ENCODE results near the gene MGLL. TPM values are rescaled to one million over a fixed set of nuclear protein-coding genes. Genes with fewer than 3 reads are reported as not detected.

MGLL gene
- total RNA-seq, 4 donors from 2014 or later: 26.5 to 50.2 (median 43.8) TPM

DNA sequence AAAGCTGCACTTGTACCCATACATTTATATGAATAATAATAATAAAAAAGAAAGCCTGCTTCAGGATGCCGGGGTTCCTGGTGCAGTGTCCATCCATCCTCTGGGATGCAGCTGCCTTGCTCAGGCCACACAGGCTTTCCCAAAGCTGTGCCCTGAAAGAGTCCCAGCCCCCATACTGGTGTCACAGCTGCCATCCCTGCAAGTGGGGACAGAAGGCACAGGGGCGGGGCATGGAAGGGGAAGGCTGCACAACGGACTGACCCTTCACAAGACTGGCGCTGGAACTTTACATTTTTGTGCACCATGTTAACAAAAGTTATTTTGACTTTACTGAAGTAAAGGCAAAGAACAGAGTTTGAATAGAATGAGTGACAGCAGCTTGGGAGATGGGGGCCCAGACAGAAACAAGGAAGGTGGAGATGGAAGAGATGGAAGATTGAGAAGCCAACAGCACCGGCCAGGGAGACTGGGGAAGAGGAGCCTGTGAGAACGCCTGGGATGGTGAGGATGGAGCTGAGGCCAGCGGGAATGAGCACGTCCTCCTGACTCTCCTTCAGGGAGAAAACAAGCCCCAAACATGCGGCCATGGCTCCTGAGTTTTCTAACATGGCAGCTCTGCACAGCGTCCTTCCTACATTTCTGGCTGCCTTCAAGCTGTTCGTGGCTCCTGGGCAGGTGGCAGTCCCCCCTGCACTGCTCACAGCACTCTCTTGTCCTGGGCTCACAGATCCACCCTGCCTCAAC is 76.5 kb downstream of the MGLL start:
- peak overlapping the region; percentile 63 to 86 (median 78) for H3K27ac ChIP-seq
- no peaks in the 10 kb centered on the region for H3K9me3 ChIP-seq
- DNase-seq: no peak
- in situ Hi-C loops (cut with MboI; ENCODE audit: low sequenced_read_pairs in 4 of 4): loop anchor here in 1 of 4 donors (5.0 kb wide), 1 partner anchor 44 kb away; no protein-coding TSS in a partner anchor
- intact Hi-C loops (cut with DNase I; ENCODE audit: low total_unique reads): no loop called here
- H3K4me3 ChIP-seq: peak overlapping the region in 1 of 4 donors; percentile 0
- H3K4me1 ChIP-seq: peaks cover 55 to 59% of the 10 kb centered on the region in 2 donors
- TF ChIP-seq POLR2A (IDR thresholded peaks at IDR 0.05): no peak
- TF ChIP-seq, protein P1, sequence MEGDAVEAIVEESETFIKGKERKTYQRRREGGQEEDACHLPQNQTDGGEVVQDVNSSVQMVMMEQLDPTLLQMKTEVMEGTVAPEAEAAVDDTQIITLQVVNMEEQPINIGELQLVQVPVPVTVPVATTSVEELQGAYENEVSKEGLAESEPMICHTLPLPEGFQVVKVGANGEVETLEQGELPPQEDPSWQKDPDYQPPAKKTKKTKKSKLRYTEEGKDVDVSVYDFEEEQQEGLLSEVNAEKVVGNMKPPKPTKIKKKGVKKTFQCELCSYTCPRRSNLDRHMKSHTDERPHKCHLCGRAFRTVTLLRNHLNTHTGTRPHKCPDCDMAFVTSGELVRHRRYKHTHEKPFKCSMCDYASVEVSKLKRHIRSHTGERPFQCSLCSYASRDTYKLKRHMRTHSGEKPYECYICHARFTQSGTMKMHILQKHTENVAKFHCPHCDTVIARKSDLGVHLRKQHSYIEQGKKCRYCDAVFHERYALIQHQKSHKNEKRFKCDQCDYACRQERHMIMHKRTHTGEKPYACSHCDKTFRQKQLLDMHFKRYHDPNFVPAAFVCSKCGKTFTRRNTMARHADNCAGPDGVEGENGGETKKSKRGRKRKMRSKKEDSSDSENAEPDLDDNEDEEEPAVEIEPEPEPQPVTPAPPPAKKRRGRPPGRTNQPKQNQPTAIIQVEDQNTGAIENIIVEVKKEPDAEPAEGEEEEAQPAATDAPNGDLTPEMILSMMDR (IDR thresholded peaks at IDR 0.05 in 4 of 5, conservative IDR thresholded peaks at IDR 0.05 in 1 of 5): no peak
- H3K36me3 ChIP-seq: no peaks in the 10 kb centered on the region
- no peaks in the 10 kb centered on the region for H3K27me3 ChIP-seq
- no peak for ATAC-seq

DNA sequence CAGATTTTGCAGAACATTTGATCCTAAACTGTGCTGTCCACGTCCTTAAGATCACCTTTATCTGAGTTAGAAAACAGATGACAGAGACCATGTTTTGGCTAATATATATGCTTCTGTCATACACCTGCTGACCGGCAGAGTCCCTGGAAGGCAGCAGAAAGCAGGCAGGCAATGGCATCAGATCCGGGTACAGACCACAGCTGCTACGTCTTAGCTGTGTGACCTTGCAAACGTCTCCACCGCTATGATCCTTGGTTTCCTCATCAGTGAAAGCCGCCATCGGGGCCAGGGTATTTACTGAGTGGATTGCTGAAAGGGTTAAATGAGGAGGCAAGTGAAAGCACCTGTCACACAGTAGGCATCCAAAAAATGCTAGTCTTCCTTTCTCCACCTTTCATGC is 77.4 kb downstream of the MGLL start:
- TF ChIP-seq, protein P1 (IDR thresholded peaks at IDR 0.05 in 4 of 5, conservative IDR thresholded peaks at IDR 0.05 in 1 of 5): no peak
- TF ChIP-seq POLR2A (IDR thresholded peaks at IDR 0.05): no peak
- no peak overlapping the region for H3K4me3 ChIP-seq

DNA sequence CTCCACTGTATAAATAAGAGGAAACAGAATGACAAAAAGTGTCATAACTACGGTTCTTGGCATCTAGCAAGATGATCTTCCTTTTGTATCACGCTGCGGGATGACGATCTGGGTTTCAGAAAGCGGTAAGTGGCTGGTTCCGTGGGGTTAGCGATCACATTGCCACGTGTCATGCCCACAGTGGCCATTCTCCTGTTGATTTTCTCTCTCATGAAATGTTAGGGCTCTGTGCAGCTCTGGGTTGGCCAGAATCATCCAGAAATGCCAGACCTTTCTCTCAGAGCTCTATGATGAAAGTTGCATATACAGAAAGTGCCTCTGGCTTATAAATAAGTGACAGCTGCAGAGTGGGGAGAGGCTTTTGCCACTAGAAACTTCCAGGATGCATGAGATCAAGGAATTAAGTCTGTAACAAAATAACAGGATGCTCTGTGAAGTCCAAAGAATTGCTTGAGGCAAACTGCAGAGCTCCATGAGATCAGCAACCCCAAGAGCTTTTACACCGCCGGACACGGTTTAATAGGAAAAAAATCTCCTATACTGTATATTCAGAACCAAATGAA is 78.0 kb downstream of the MGLL start:
- no peak for TF ChIP-seq POLR2A (IDR thresholded peaks at IDR 0.05)
- TF ChIP-seq, protein P1 (IDR thresholded peaks at IDR 0.05 in 4 of 5, conservative IDR thresholded peaks at IDR 0.05 in 1 of 5): no peak
- ATAC-seq: no peak

More for the DNA sequence above, 77.4 kb downstream of the MGLL start:
- intact Hi-C loops (cut with DNase I; ENCODE audit: low total_unique reads) (no loop called here), in situ Hi-C loops (cut with MboI; ENCODE audit: low sequenced_read_pairs in 4 of 4) (loop anchor here in 1 of 4 donors (5.0 kb wide), 1 partner anchor 43 kb away; no protein-coding TSS in a partner anchor)
- peak overlapping the region; percentile 45 to 86 (median 78) for H3K27ac ChIP-seq
- peaks cover 48 to 49% of the 10 kb centered on the region in 2 donors for H3K4me1 ChIP-seq
- H3K27me3 ChIP-seq: no peaks in the 10 kb centered on the region
- no peak for DNase-seq
- no peaks in the 10 kb centered on the region for H3K36me3 ChIP-seq
- no peak for ATAC-seq
- no peaks in the 10 kb centered on the region for H3K9me3 ChIP-seq

DNA sequence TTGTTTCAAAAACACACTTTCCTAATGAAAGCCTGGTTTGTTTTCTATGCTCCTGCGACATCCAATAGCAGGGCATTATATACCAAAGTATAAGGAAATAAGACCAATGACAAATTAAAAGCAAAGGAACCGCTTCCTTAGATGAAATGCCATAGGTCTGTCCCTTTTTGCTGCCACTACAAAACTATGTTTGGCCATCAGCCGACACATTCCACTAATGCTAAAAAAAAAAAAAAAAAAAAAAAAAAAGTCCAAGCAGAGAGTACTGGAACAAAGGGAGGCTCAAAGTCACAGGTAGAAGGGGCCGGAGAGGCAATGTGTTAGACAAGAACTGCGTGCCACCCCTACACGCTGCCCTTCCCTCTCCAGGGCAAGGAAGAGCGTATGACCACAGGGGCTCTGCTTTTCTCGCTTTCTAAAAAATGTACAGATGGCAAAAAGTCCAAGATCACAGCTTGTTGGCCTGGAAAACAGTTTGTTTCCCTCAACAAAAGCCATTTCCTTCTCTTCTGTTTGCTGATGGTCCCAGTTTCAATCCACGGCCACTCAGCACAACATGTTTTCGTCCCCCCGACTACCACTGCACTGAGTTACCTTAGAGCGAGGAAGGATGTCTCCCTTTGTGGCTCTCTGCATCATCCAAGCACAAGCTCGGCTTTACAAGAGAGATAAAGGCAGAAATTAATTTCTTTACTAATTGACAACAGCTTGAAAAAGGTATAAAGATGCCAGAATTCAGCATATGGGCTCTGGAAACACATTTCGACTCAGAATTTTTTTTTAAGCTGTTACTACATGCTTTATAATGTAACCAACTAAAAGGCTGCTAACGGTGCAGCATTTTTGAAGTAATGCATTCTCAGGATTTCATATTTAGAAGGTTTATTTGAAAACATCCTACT is 78.7 kb downstream of the MGLL start:
- Histone ChIP-seq H3K4me1 (peaks cover 39 to 48% of the 10 kb centered on the region in 2 donors), H3K27me3 (no peaks in the 10 kb centered on the region), H3K27ac (peak overlapping the region; percentile 45 to 86 (median 78)), H3K4me3 (no peak overlapping the region), H3K9me3 (no peaks in the 10 kb centered on the region), H3K36me3 (no peaks in the 10 kb centered on the region)
- intact Hi-C loops (cut with DNase I; ENCODE audit: low total_unique reads): no loop called here
- peak in 1 of 2 donors; percentile 5 for DNase-seq
- no peak for TF ChIP-seq POLR2A (IDR thresholded peaks at IDR 0.05)
- TF ChIP-seq, protein P1 (IDR thresholded peaks at IDR 0.05 in 4 of 5, conservative IDR thresholded peaks at IDR 0.05 in 1 of 5): no peak
- in situ Hi-C loops (cut with MboI; ENCODE audit: low sequenced_read_pairs in 4 of 4): no loop called here
- ATAC-seq: no peak

More for the DNA sequence above, 78.0 kb downstream of the MGLL start:
- H3K27me3 ChIP-seq: no peaks in the 10 kb centered on the region
- intact Hi-C loops (cut with DNase I; ENCODE audit: low total_unique reads): no loop called here
- H3K27ac ChIP-seq: peak overlapping the region; percentile 45 to 86 (median 78)
- DNase-seq: peak in 1 of 2 donors; percentile 8
- no peaks in the 10 kb centered on the region for H3K36me3 ChIP-seq
- H3K4me3 ChIP-seq: no peak overlapping the region
- H3K4me1 ChIP-seq: peaks cover 43 to 49% of the 10 kb centered on the region in 2 donors
- no peaks in the 10 kb centered on the region for H3K9me3 ChIP-seq
- in situ Hi-C loops (cut with MboI; ENCODE audit: low sequenced_read_pairs in 4 of 4): no loop called here

Data from gastrocnemius medialis (tissue), 4 donors.